Endothelial cell of umbilical vein (primary cell): ENCODE data around the gene WASF3. TPM values are rescaled to one million over a fixed set of nuclear protein-coding genes. Genes with fewer than 3 reads are reported as not detected.

ENCODE experiments used
- BruUV-seq: library from RNA; stranded (reverse); fragments of 400-500 nt; replicated peaks from 2 replicates; lab custom pipeline; 2021; lab: Mats Ljungman, UMichigan
- CTCF ChIA-PET: fragments of 300-600, 350-600 bp; sonication (Branson Sonifier 250); formaldehyde crosslinking; loops from one replicate; lab custom pipeline; 2021; ENCODE audit warnings: antibody characterized with exemption, inconsistent platforms; lab: Charles Lee
- POLR2A ChIA-PET: fragments of 300-600, 350-600 bp; sonication (Branson Sonifier 250); formaldehyde crosslinking; loops from one replicate; lab custom pipeline; 2021; ENCODE audit warnings: antibody characterized with exemption, inconsistent platforms; lab: Charles Lee
- DNase-seq: peaks from one replicate; pipeline ENCODE4 v3.0.0-alpha.2; 2011; ENCODE audit warnings: low read depth, low spot score
- FAIRE-seq: peaks from 2 replicates; lab custom pipeline; 2011; peaks lifted over from hg19 to GRCh38; lab: Jason Lieb, UNC
- H2AFZ ChIP-seq: 2 replicates; pipeline ENCODE4 v1.6.0; 2012; ENCODE audit warnings: low read depth, low read length, control low read depth, inconsistent platforms
- H3K27ac ChIP-seq: 2 replicates; pipeline ENCODE4 v1.5.1; 2011; ENCODE audit warnings: low read depth, mild to moderate bottlenecking, control low read depth, low read length, moderate library complexity; ENCODE audit not compliant: insufficient read depth
- H3K27me3 ChIP-seq, 2 experiments: 2 replicates each; pipeline versions ENCODE4 v1.6.0 to v1.6.1; 2011; ENCODE audit warnings: low read length in 2 of 2, mixed read lengths in 1 of 2; ENCODE audit not compliant: control insufficient read depth in 2 of 2, insufficient read depth in 2 of 2
- H3K36me3 ChIP-seq, 2 experiments: 2 replicates in 1 of 2; 3 replicates in 1 of 2; pipeline ENCODE4 v1.5.1; 2011; ENCODE audit warnings: low read length in 2 of 2, mild to moderate bottlenecking in 1 of 2, moderate library complexity in 1 of 2; ENCODE audit not compliant: control insufficient read depth in 2 of 2, insufficient read depth in 2 of 2; ENCODE audit errors: extremely low read depth in 1 of 2
- H3K4me1 ChIP-seq: 3 replicates; pipeline ENCODE4 v1.5.1; 2011; ENCODE audit warnings: mild to moderate bottlenecking, low read length; ENCODE audit not compliant: control insufficient read depth, insufficient read depth; ENCODE audit errors: extremely low read depth
- H3K4me2 ChIP-seq: 2 replicates; pipeline ENCODE4 v1.6.1; 2011; ENCODE audit warnings: low read length, control low read depth, mixed read lengths; ENCODE audit not compliant: insufficient read depth
- H3K4me3 ChIP-seq, 3 experiments: fragments of 200-600 bp in 1 of 3; sonication (generic), shearing (Covaris generic) in 1 of 3; replicated peaks in 1 of 3; 2 replicates each; pipeline ENCODE4 v1.5.1; 2011 to 2016; ENCODE audit warnings: control low read depth in 3 of 3, low read length in 3 of 3, mild to moderate bottlenecking in 2 of 3, inconsistent platforms in 1 of 3, low read depth in 1 of 3, moderate library complexity in 1 of 3; ENCODE audit not compliant: insufficient read depth in 1 of 3
- H3K79me2 ChIP-seq: 2 replicates; pipeline ENCODE4 v1.6.0; 2012; ENCODE audit warnings: low read length, inconsistent platforms; ENCODE audit not compliant: control insufficient read depth, insufficient read depth
- H3K9ac ChIP-seq: replicated peaks from 2 replicates; pipeline ENCODE3; 2011; ENCODE audit warnings: low read length, control low read depth; ENCODE audit not compliant: insufficient read depth; ENCODE audit errors: extremely low read depth
- H3K9me1 ChIP-seq: replicated peaks from 3 replicates; pipeline ENCODE4 v1.6.0; 2011; ENCODE audit warnings: mild to moderate bottlenecking, low read length; ENCODE audit not compliant: control insufficient read depth, insufficient read depth; ENCODE audit errors: extremely low read depth
- H3K9me3 ChIP-seq: replicated peaks from 2 replicates; pipeline ENCODE4 v1.5.1; 2012; ENCODE audit warnings: low read length, inconsistent platforms; ENCODE audit not compliant: control insufficient read depth, insufficient read depth
- H4K20me1 ChIP-seq: replicated peaks from 2 replicates; pipeline ENCODE3; 2011; ENCODE audit warnings: mild to moderate bottlenecking, low read length; ENCODE audit not compliant: control insufficient read depth, insufficient read depth; ENCODE audit errors: extremely low read depth
- EZH2 ChIP-seq: IDR thresholded peaks from 2 replicates; pipeline ENCODE4 v1.6.1; 2012; ENCODE audit warnings: borderline replicate concordance, low read depth, mild to moderate bottlenecking, moderate library complexity, low read length, inconsistent platforms; ENCODE audit not compliant: severe bottlenecking
- FOS ChIP-seq: IDR thresholded peaks from 2 replicates; pipeline ENCODE4 v1.6.1; 2011; ENCODE audit warnings: mild to moderate bottlenecking, low read length, moderate library complexity, borderline replicate concordance; ENCODE audit not compliant: insufficient read depth
- GATA2 ChIP-seq: IDR thresholded peaks from 2 replicates; pipeline ENCODE4 v1.7.0; 2011; ENCODE audit warnings: low read depth, mild to moderate bottlenecking, moderate library complexity, mixed read lengths, low read length; ENCODE audit not compliant: insufficient read length, insufficient read depth
- JUN ChIP-seq: IDR thresholded peaks from 2 replicates; pipeline ENCODE4 v1.6.1; 2011; ENCODE audit warnings: borderline replicate concordance, low read depth; ENCODE audit not compliant: insufficient read length, insufficient read depth
- MYC ChIP-seq: IDR thresholded peaks from one replicate; pipeline ENCODE4 v1.6.1; 2011; ENCODE audit warnings: mild to moderate bottlenecking, low read depth, low read length
- POLR2A ChIP-seq: IDR thresholded peaks from 2 replicates; pipeline ENCODE4 v1.6.1; 2012; ENCODE audit warnings: low read depth, mild to moderate bottlenecking, control low read depth, low read length
- POLR2AphosphoS5 ChIP-seq: IDR thresholded peaks from 2 replicates; pipeline ENCODE4 v1.6.1; 2012; ENCODE audit warnings: low read depth, mild to moderate bottlenecking, control low read depth, low read length, moderate library complexity; ENCODE audit not compliant: insufficient read depth
- dilution Hi-C: fragments of 300-500 bp; cut with MboI; formaldehyde crosslinking; loops from one replicate; pipeline ENCODE4 v1.15.0; 2019; ENCODE audit warnings: low sequenced_read_pairs; ENCODE audit not compliant: extremely low pct_ligation_motif_present
- intact Hi-C: fragments of 100-400 bp; cut with micrococcal nuclease; formaldehyde crosslinking; loops from one replicate; pipeline ENCODE4 v1.10.0; 2022
- polyA plus RNA-seq, 4 experiments: library from polyadenylated mRNA; depleted of rRNA in 3 of 4; stranded (reverse) in 3 of 4; unstranded in 1 of 4; fragments of >200 nt; gene quantifications; 2 replicates each; pipeline versions ENCODE4 v1.2.1 to v1.2.3, GENCODE V29; 2011 to 2012; ENCODE audit warnings: missing spikeins in 1 of 4
- total RNA-seq: library from RNA; stranded (reverse); gene quantifications from 2 replicates; pipeline ENCODE4 v1.2.3, GENCODE V29; 2021
- TF ChIP-seq, protein P1 (sequence below), 2 donors: IDR thresholded peaks; 1 replicate in 1 of 2; 2 replicates in 1 of 2; pipeline ENCODE4 v1.5.1; 2011; ENCODE audit warnings: low read length in 2 of 2, mild to moderate bottlenecking in 2 of 2, moderate library complexity in 2 of 2, control low read depth in 1 of 2, inconsistent platforms in 1 of 2, low read depth in 1 of 2; ENCODE audit not compliant: insufficient read depth in 1 of 2; ENCODE audit errors: extremely low read depth in 1 of 2
- TF ChIP-seq, protein P2 (sequence below): IDR thresholded peaks from 2 replicates; pipeline ENCODE4 v1.6.1; 2011; ENCODE audit not compliant: insufficient read depth, insufficient read length

WASF3 gene
- total and polyA plus RNA-seq, 2 donors (not counting 3 experiments of a cell fraction or from before 2014, with no cell fraction given), result 18.5 to 32.4 TPM

DNA sequence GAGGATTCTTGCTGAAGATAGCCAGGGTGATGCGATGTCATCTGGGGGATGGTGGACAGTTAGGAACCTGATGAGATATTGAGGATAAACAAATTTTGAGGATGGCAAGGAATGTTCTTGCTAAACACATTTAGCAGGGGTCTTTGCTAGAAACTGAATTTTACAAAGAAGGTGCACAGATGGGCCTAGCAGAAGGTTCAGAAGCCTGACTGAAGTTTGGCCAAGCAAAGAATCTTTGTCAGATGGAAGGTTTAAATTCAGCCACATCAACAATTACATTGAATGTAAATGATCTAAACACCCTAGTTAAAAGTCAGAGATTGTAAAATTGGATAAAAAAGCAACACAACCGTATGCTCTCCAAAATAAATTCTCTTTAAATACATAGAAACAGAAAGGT is 68.8 kb downstream of the WASF3 start:
- intact Hi-C loops, result loop anchor here (5.0 kb wide), 1 partner anchor 129 kb away; no protein-coding TSS in a partner anchor

More for the DNA sequence above, 68.8 kb downstream of the WASF3 start:
- ChIA-PET POLR2A (no interaction called here), CTCF (no interaction called here)
- Histone ChIP-seq H3K9me3 (peaks cover 2% of the 10 kb centered on the region), H3K27me3 (no peaks in the 10 kb centered on the region), H3K4me1 (no peaks in the 10 kb centered on the region), H3K9me1 (no peaks in the 10 kb centered on the region), H3K4me2 (no peak overlapping the region), H3K79me2 (peaks cover 5% of the 10 kb centered on the region), H3K27ac (no peak overlapping the region), H4K20me1 (no peaks in the 10 kb centered on the region), H3K9ac (no peak overlapping the region), H3K4me3 (no peak overlapping the region), H2AFZ (no peak overlapping the region), H3K36me3 (peaks cover 0 to 12% of the 10 kb centered on the region in 2 experiments)
- dilution Hi-C loops, result no loop called here
- DNase-seq, result no peak
- BruUV-seq, result no TSS peak
- TF ChIP-seq FOS (no peak), MYC (no peak), EZH2 (no peak), JUN (no peak), GATA2 (no peak), POLR2AphosphoS5 (no peak), POLR2A (no peak)
- TF ChIP-seq, protein P1, sequence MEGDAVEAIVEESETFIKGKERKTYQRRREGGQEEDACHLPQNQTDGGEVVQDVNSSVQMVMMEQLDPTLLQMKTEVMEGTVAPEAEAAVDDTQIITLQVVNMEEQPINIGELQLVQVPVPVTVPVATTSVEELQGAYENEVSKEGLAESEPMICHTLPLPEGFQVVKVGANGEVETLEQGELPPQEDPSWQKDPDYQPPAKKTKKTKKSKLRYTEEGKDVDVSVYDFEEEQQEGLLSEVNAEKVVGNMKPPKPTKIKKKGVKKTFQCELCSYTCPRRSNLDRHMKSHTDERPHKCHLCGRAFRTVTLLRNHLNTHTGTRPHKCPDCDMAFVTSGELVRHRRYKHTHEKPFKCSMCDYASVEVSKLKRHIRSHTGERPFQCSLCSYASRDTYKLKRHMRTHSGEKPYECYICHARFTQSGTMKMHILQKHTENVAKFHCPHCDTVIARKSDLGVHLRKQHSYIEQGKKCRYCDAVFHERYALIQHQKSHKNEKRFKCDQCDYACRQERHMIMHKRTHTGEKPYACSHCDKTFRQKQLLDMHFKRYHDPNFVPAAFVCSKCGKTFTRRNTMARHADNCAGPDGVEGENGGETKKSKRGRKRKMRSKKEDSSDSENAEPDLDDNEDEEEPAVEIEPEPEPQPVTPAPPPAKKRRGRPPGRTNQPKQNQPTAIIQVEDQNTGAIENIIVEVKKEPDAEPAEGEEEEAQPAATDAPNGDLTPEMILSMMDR (IDR thresholded peaks at IDR 0.05; ENCODE audit: extremely low read depth in 1 of 2, insufficient read depth in 1 of 2, low read depth in 1 of 2, low read length in 2 of 2), result no peak
- TF ChIP-seq, protein P2, sequence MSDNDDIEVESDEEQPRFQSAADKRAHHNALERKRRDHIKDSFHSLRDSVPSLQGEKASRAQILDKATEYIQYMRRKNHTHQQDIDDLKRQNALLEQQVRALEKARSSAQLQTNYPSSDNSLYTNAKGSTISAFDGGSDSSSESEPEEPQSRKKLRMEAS, result no peak
- FAIRE-seq, result no peak
